Right ventricle myocardium superior (tissue), 1 donor: Measurements from ENCODE around the gene DNASE1L2. TPM values are rescaled to one million over a fixed set of nuclear protein-coding genes. Genes with fewer than 3 reads are reported as not detected.
"Not testable (repeated sequence)": the region's sequence is repeated elsewhere in the genome, so short reads cannot be mapped to it uniquely, and the experiment has no call there.

Experiments used
- ATAC-seq: fragments of 200-7000 bp; cut with Tn5 transposase; one replicate; pipeline ENCODE4 v1.9.1; 2020; ENCODE audit warnings: mild to moderate bottlenecking; ENCODE audit not compliant: poor library complexity
- DNase-seq: peaks from one replicate; pipeline ENCODE4 v3.0.0-alpha.2; 2020
- intact Hi-C: fragments of 100-400 bp; cut with DNase I; formaldehyde crosslinking; loops from one replicate; pipeline ENCODE4 v1.11.2; 2022
- total RNA-seq: library from RNA; stranded (reverse); fragmentation: NEBNext Ultra II Directional; extraction: Animal tissue kit (Norgen Biotek cat#: 25700); gene quantifications from one replicate; pipeline ENCODE4 v1.2.1, GENCODE V29; 2021
- donor health status: DM: no; HTN: yes; CAD: no; lungs with severe emphysema.

The DNASE1L2 gene
- total RNA-seq, 1 donor from 2014 or later: 0.35 TPM

DNA sequence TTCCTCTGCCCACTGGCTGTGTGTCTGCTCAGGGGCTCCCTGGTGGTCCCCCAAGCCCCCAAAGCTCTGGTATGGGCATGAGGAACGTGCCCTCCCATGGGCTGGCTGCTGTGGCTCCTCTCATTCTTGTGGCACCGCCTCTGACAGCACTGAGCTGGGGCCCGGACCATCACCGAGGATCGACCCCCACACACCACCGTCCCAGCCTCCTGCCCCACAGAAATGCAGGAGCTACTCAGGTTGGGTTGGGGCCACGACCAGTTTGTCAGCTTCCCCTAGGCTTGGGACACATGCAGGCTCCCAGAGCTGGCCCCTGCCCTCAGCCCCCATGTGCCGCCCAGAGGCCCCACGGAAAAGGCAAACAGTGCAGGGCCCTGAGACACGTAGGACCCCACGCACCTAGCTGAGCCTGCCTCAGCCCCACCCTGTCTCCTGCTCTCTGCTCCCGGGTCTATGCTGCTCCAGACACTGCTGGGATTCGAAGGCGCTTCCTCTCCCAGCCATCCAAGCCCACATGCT is 36.6 kb upstream of the DNASE1L2 start:
- intact Hi-C loops: no loop called here
- ATAC-seq (no peak), DNase-seq (no peak)

GRCh38 chr16:2200313-2200712 is 35.9 kb upstream of the DNASE1L2 start:
- ATAC-seq (no peak), DNase-seq (no peak)
- intact Hi-C loops: no loop called here

DNA sequence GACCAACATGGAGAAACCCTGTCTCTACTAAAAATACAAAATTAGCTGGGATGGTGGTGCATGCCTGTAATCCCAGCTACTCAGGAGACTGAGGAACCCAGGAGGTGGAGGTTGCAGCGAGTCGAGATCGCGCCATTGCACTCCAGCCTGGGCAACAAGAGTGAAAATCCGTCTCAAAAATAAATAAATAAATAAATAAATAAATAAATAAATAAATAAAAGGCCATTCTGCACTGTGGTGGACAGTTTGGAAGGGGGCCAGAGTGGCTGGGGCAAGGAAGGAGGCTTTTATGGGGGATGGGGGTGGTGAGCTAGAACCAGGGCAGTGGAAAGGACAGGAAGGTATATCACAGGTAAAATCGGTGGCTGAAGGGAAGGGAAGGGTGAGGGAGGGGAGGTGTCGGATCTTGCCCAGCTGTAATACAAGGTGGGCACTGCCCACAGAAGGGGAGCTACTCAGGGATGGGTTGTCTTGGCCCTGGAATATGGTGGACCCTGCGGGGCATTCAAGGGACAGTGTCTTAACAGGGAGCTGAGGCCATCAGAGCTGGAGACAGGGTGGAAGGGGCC is 33.0 kb upstream of the DNASE1L2 start:
- DNase-seq, ATAC-seq, intact Hi-C loops: not testable (repeated sequence)

DNA sequence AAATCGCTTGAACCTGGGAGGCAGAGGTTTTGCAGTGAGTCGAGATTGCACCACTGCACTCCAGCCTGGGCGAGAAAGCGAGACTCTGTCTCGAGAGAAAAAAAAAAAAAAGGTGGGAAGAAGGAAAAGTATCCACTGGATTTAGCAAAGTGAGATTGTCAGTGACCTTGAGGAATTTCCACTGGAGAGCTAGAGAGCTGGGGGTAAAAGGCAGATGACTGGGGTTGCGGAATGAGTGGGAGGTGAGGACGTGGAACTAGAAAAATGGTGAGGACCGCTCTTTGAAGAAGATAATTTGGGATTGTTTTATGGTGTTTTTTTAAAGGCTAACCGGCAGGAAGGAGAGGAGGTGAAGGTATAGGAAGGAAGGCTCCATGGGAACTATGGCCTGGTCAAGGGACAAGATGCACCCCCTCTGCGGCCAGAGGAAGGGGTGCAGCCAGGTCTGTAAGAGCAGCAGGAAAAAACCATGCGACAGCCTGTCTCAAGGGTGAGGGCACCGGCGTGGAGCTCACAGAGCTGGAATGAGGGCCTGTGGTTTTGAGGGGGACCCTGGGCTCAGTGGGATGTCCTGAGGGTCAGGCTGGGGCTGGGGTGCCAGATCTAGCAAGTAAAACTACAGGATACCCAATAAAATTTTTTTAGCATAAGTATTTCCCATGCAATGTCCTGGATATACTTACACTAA is 31.7 kb upstream of the DNASE1L2 start:
- ATAC-seq (no peak), DNase-seq (no peak)
- intact Hi-C loops: no loop called here

DNA sequence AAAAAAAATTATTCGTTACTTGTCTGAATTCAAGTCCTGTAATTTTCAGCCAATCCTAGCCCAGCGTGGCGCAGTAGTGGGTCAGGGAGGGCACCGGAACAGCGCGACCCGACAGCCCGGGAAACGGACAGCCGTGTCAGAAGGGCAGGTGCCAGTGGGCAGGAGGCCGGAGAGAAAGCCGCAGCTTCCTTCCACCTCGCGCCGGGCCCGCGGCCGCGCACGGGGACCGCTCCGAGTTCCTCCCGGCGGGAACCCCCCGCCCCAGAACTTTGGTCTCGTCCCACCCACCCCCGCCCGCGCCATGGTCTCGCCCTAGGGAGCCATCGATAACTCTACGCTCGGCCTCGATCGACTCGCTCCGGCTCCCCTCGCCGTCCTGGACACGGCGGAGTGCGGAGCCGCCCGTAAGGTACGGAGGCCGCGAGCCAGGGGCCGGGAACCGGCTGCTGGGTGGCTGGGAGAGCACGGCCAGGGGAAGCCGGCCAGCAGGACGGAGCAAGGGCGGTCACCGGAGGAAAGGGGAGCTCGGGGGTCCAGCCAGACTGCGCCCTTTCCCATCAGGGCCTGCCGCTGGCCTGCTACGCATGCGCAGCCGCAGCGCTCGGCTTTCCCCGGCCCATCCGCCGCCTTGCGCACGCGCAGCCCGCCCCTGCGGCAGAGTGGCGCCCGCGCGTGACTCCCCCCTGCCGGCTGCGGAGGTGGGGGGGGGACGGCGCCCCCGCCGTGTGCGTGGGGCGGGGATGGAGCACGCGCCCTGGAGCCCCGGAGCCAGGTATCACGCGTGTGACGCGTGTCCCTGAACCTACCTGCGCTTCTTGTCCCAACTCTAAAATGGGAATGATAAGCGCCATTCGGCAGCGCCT is 30.9 kb upstream of the DNASE1L2 start, which contains the start of gene MLST8:
MLST8 (plus strand) TSS at position 351 of the 863 bp plus-strand sequence. CDS start 632 bp downstream, outside the sequence.
- intact Hi-C loops: no loop called here
- peak; percentile 91 for ATAC-seq
- peak; percentile 92 for DNase-seq

- DNase-seq (no peak), ATAC-seq (peak; percentile 9)
- intact Hi-C loops: no loop called here
Observed at GRCh38 chr16:2205967-2206313, 30.3 kb upstream of the DNASE1L2 start.

DNA sequence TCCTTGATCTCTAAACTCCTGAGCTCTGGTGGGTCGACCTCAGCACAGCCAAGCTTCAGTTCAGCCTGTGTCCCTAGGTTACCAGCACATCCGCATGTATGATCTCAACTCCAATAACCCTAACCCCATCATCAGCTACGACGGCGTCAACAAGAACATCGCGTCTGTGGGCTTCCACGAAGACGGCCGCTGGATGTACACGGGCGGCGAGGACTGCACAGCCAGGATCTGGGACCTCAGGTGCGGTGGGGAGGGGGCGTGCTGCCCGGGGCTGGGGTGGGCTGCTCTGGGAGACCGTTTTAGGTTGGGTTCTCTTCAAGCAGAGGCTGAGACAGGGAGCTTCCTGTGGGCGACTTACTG is 29.8 kb upstream of the DNASE1L2 start:
- intact Hi-C loops: no loop called here

DNA sequence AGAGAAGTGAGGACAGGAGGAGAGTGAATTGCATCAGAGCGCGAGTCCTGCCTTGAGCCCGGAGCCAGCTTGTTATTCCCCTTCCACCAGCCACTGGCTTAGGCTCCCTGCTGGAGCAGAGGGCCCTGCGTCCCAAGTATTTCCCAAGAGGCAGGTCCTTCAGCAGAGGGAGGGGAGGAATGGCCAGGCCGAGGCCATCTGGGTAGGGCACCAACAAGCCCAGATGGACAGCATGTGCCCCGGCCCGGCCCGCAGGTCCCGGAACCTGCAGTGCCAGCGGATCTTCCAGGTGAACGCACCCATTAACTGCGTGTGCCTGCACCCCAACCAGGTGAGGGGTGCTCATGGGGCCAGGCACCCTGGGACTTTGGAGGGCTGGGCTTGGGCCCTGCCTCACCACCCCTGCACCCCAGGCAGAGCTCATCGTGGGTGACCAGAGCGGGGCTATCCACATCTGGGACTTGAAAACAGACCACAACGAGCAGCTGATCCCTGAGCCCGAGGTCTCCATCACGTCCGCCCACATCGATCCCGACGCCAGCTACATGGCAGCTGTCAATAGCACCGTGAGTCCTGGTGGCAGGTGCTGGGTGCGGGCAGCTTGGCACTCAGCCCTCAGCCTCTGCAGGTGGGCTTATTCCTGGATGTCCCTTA is 29.3 kb upstream of the DNASE1L2 start:
- intact Hi-C loops: no loop called here
- no peak for ATAC-seq

More for the DNA sequence above, 29.8 kb upstream of the DNASE1L2 start:
- ATAC-seq (no peak), DNase-seq (no peak)

DNA sequence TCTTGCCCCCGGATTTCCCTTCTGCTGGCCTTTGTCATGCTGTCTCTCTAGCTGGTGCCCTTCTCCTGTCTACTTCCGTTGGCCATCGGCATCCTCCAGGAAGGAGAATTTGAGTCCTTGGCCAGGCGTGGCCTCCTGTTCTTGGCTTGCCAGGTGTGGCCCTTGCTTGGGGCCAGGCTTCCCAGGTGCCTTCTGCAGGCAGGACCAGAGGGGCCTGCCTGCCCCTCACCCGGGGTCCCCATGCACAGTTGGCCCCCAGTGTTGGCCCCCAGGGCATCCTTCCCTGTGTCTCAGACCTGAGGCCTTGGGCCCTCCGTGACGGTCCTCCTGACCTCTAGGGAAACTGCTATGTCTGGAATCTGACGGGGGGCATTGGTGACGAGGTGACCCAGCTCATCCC is 28.4 kb upstream of the DNASE1L2 start:
- DNase-seq: no peak
- no peak for ATAC-seq
- intact Hi-C loops: no loop called here

More for the DNA sequence above, 29.3 kb upstream of the DNASE1L2 start:
- DNase-seq: no peak

GRCh38 chr16:2208308-2208707 is 27.9 kb upstream of the DNASE1L2 start:
- no peak for ATAC-seq
- intact Hi-C loops: no loop called here
- DNase-seq: no peak

DNA sequence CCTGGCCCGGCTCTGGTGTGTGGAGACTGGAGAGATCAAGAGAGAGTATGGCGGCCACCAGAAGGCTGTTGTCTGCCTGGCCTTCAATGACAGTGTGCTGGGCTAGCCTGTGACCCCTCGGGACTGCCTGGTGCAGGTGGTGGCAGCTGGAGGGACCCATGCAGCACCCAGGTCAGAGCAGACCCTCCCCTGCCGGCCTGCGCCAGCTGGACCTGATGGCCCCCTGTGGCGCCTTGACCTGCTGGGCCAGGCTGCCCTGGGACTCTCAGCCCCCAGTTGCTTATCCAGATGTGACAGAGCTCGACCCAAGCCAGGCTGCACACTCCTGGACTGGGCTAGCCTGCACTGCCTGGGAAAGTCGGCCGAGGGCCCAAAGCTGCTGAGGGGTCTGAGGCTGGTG is 27.5 kb upstream of the DNASE1L2 start:
- intact Hi-C loops: no loop called here
- ATAC-seq (no peak), DNase-seq (no peak)

GRCh38 chr16:2209258-2210008 is 26.8 kb upstream of the DNASE1L2 start:
- no peak for ATAC-seq
- intact Hi-C loops: no loop called here

DNA sequence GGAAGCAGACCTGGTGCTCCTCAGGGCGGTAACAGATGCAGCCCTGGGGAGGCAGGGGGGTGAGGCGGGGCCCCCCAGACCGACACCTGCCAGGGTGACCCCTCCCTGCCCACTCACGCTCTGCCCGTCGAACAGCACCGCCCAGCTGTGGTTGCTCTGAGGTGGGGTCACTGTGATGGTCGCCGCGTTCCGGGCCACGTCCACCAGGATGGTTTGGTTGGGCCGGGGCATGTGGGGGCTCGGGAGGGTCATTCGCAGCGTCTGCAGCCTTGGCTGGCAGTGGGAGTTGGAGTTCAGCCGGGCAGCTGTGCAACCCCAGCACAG is 26.3 kb upstream of the DNASE1L2 start:
- intact Hi-C loops: no loop called here
- DNase-seq: no peak

More at GRCh38 chr16:2209258-2210008, 26.8 kb upstream of the DNASE1L2 start:
- no peak for DNase-seq

GRCh38 chr16:2210386-2211365 is 25.6 kb upstream of the DNASE1L2 start, which contains the start of gene BRICD5:
Gene BRICD5 (minus strand): TSS chr16:2210863. CDS start chr16:2210833, 30 bp downstream.
- no peak for DNase-seq
- intact Hi-C loops: no loop called here
- no peak for ATAC-seq

More for the DNA sequence above, 26.3 kb upstream of the DNASE1L2 start:
- no peak for ATAC-seq

GRCh38 chr16:2211923-2212347 is 24.3 kb upstream of the DNASE1L2 start:
- intact Hi-C loops: no loop called here
- peak; percentile 1 for ATAC-seq
- DNase-seq: no peak

GRCh38 chr16:2212362-2213324 is 23.6 kb upstream of the DNASE1L2 start:
- DNase-seq: peak; percentile 82
- peak; percentile 43 for ATAC-seq
- intact Hi-C loops: no loop called here
